Esophagus muscularis mucosa (tissue), 4 donors: ENCODE measurements around the gene RAI14.

Experiments
- CTCF ChIP-seq, 3 experiments: fragments of 200-600 bp in 2 of 3; fragments of 450-650 bp in 1 of 3; sonication (generic) in 2 of 3; IDR thresholded peaks; one replicate each; pipeline ENCODE4 v1.5.1; 2017 to 2019; ENCODE audit warnings: antibody characterized with exemption in 3 of 3, mild to moderate bottlenecking in 2 of 3, moderate library complexity in 1 of 3
- EP300 ChIP-seq: sonication (generic); formaldehyde crosslinking; IDR thresholded peaks from one replicate; pipeline ENCODE4 v1.6.1; 2017; ENCODE audit warnings: antibody characterized with exemption
- POLR2A ChIP-seq: fragments of 450-650 bp; IDR thresholded peaks from one replicate; pipeline ENCODE4 v1.6.1; 2017; ENCODE audit warnings: antibody characterized with exemption, moderate library complexity, mild to moderate bottlenecking, low read depth
- POLR2AphosphoS5 ChIP-seq, 2 donors: sonication (generic); formaldehyde crosslinking; IDR thresholded peaks; one replicate each; pipeline ENCODE4 v1.6.1; 2017; ENCODE audit warnings: antibody characterized with exemption in 2 of 2

DNA sequence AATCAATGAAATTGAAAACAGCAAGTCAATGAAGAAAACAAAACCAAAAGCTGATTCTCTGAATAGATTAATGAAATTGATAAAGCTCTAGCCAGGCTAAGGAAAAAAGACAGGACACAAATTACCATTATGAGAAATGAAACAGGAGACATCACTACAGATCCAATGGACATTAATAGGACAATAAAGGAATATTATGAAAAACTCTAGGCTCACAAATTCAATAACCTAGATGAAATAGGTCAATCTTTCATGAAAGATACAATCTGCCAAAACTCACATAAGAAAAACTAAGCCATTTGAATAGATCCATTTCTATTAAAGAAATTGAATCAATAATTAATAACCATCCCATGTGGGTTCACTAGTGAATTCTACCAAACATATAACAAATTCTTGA lies 220.1 kb downstream of the RAI14 start:
- TF ChIP-seq POLR2AphosphoS5 (IDR thresholded peaks at IDR 0.05) (no peak), CTCF (IDR thresholded peaks at IDR 0.05) (no peak), EP300 (no peak), POLR2A (no peak)
